DOHH2 (cell line): ENCODE measurements around the gene PTPDC1.

Source experiments
- H3F3A ChIP-seq: fragments of 200-600 bp; sonication (generic), shearing (Covaris generic); 2 replicates; pipeline ENCODE4 v1.6.0; 2016; ENCODE audit warnings: antibody characterized with exemption, mild to moderate bottlenecking; ENCODE audit not compliant: control insufficient read depth, insufficient read depth
- H3K27ac ChIP-seq: fragments of 200-600 bp; sonication (generic); 2 replicates; pipeline ENCODE4 v1.5.1; 2014; ENCODE audit warnings: low read depth, mild to moderate bottlenecking, low read length, moderate library complexity
- H3K27me3 ChIP-seq: fragments of 200-600 bp; sonication (generic); 2 replicates; pipeline ENCODE4 v1.6.1; 2014; ENCODE audit warnings: mild to moderate bottlenecking, low read length, mixed read lengths; ENCODE audit not compliant: control insufficient read depth
- H3K36me3 ChIP-seq: fragments of 200-600 bp; sonication (generic); 2 replicates; pipeline ENCODE4 v1.6.1; 2014; ENCODE audit warnings: mild to moderate bottlenecking, low read length, moderate library complexity, mixed read lengths; ENCODE audit not compliant: control insufficient read depth
- H3K4me1 ChIP-seq: fragments of 200-600 bp; sonication (generic); 2 replicates; pipeline ENCODE4 v1.6.1; 2014; ENCODE audit warnings: mild to moderate bottlenecking, low read length, mixed read lengths; ENCODE audit not compliant: control insufficient read depth
- H3K4me2 ChIP-seq: fragments of 200-600 bp; sonication (generic); 2 replicates; pipeline ENCODE4 v1.6.0; 2014; ENCODE audit warnings: mild to moderate bottlenecking, low read length, moderate library complexity
- H3K4me3 ChIP-seq: fragments of 200-600 bp; sonication (generic); 2 replicates; pipeline ENCODE4 v1.5.1; 2014; ENCODE audit warnings: mild to moderate bottlenecking, low read length, mixed read lengths
- H3K79me2 ChIP-seq: fragments of 200-600 bp; sonication (generic); 2 replicates; pipeline ENCODE4 v1.6.1; 2014; ENCODE audit warnings: mild to moderate bottlenecking, low read length, mixed read lengths; ENCODE audit not compliant: control insufficient read depth
- H3K9me2 ChIP-seq: fragments of 200-600 bp; sonication (generic); replicated peaks from 2 replicates; pipeline ENCODE4 v1.6.1; 2014; ENCODE audit warnings: mild to moderate bottlenecking, low read length, mixed read lengths; ENCODE audit not compliant: control insufficient read depth
- H3K9me3 ChIP-seq: fragments of 200-600 bp; sonication (generic); 2 replicates; pipeline ENCODE4 v1.6.1; 2014; ENCODE audit warnings: antibody characterized with exemption, low read length, mixed read lengths; ENCODE audit not compliant: control insufficient read depth, insufficient read depth
- H4K20me1 ChIP-seq: fragments of 200-600 bp; sonication (generic); 2 replicates; pipeline ENCODE4 v1.6.0; 2014; ENCODE audit warnings: low read depth, mild to moderate bottlenecking, antibody characterized with exemption, low read length, moderate library complexity; ENCODE audit not compliant: control insufficient read depth, insufficient read depth
- EZH2phosphoT487 ChIP-seq: fragments of 200-600 bp; sonication (generic); IDR thresholded peaks from 2 replicates; pipeline ENCODE4 v1.6.1; 2017; ENCODE audit warnings: borderline replicate concordance, mild to moderate bottlenecking, antibody characterized with exemption, low read length, moderate library complexity, mixed read lengths
- TF ChIP-seq, protein P1 (sequence below): fragments of 200-600 bp; sonication (generic); IDR thresholded peaks from one replicate; pipeline ENCODE4 v1.5.1; 2014; ENCODE audit warnings: antibody characterized with exemption, mild to moderate bottlenecking, low read depth, low read length; ENCODE audit not compliant: poor library complexity, severe bottlenecking

The PTPDC1 gene

DNA sequence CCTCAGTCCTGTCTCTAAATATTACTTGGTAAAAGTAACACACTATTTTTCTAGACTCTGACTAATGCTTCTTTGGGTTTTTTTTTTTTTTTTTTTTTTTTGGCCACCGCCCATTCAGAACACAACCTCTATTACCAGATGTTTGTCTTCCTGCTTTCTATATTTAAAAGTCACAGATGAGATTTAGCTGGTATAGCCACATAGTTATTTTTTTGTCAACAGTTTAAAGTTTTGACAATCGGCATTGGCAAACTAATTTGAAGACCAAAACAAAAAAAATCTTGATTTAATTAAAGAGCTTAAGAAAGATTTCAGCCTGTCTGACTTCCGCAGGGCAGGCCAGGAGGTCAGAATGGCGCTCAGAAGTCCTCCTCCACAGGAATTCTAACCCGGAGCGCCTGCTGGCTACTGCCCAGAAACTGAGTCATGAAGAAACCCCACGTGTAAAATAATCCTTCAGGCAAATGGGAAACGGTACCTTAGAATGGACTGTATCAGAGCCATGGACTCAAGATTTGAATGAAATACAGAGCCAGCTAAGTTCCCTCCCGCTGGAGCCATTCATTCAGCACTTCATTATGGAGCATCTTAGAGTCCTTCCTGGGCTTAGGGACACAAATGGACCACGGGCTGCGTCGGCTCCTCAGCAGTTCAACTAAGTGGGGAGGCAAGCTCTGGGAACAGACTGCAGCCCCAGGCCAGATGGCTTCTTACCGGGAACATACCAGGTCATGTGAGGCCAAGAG, 55.6 kb downstream of the PTPDC1 start:
- H3K4me2 ChIP-seq: no peak overlapping the region

DNA sequence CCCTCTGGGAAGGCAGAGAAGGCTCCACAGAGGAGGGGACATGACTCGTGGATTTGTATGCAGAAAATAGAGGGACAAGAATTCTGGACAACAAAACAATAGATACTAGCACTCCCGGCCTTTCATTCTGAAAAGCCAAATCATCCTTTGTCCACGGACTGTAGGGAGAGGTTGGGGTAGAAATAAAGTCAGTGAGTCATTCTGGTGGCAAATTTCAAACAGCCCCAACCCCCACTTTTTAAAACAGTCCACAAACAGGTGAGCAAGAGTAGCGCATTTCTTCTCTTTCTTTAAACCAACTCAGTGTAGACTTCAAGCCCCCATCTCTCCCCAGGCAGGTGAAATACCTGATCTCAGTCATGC, 56.1 kb downstream of the PTPDC1 start:
- Histone ChIP-seq H3K79me2 (no peaks in the 10 kb centered on the region), H4K20me1 (no peaks in the 10 kb centered on the region), H3K9me2 (no peaks in the 10 kb centered on the region), H3K4me3 (no peak overlapping the region), H3K27ac (no peak overlapping the region), H3K4me1 (peaks cover 3% of the 10 kb centered on the region; the same call in 1 of the 2 replicates), H3K36me3 (no peaks in the 10 kb centered on the region), H3K9me3 (no peaks in the 10 kb centered on the region), H3F3A (no peaks in the 10 kb centered on the region), H3K4me2 (no peak overlapping the region), H3K27me3 (no peaks in the 10 kb centered on the region)
- TF ChIP-seq, protein P1, sequence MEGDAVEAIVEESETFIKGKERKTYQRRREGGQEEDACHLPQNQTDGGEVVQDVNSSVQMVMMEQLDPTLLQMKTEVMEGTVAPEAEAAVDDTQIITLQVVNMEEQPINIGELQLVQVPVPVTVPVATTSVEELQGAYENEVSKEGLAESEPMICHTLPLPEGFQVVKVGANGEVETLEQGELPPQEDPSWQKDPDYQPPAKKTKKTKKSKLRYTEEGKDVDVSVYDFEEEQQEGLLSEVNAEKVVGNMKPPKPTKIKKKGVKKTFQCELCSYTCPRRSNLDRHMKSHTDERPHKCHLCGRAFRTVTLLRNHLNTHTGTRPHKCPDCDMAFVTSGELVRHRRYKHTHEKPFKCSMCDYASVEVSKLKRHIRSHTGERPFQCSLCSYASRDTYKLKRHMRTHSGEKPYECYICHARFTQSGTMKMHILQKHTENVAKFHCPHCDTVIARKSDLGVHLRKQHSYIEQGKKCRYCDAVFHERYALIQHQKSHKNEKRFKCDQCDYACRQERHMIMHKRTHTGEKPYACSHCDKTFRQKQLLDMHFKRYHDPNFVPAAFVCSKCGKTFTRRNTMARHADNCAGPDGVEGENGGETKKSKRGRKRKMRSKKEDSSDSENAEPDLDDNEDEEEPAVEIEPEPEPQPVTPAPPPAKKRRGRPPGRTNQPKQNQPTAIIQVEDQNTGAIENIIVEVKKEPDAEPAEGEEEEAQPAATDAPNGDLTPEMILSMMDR: no peak

More for the DNA sequence above, 55.6 kb downstream of the PTPDC1 start:
- no peak overlapping the region for H3K4me3 ChIP-seq
- no peak for TF ChIP-seq EZH2phosphoT487
- TF ChIP-seq, protein P1: no peak
- H3K27me3 ChIP-seq: no peaks in the 10 kb centered on the region
- no peak overlapping the region for H3K27ac ChIP-seq
- no peaks in the 10 kb centered on the region for H3K79me2 ChIP-seq
- H3K9me2 ChIP-seq: no peaks in the 10 kb centered on the region
- peaks cover 3% of the 10 kb centered on the region; the same call in 1 of the 2 replicates for H3K4me1 ChIP-seq
- H3K9me3 ChIP-seq: no peaks in the 10 kb centered on the region
- H4K20me1 ChIP-seq: no peaks in the 10 kb centered on the region
- no peaks in the 10 kb centered on the region for H3F3A ChIP-seq
- H3K36me3 ChIP-seq: no peaks in the 10 kb centered on the region

DNA sequence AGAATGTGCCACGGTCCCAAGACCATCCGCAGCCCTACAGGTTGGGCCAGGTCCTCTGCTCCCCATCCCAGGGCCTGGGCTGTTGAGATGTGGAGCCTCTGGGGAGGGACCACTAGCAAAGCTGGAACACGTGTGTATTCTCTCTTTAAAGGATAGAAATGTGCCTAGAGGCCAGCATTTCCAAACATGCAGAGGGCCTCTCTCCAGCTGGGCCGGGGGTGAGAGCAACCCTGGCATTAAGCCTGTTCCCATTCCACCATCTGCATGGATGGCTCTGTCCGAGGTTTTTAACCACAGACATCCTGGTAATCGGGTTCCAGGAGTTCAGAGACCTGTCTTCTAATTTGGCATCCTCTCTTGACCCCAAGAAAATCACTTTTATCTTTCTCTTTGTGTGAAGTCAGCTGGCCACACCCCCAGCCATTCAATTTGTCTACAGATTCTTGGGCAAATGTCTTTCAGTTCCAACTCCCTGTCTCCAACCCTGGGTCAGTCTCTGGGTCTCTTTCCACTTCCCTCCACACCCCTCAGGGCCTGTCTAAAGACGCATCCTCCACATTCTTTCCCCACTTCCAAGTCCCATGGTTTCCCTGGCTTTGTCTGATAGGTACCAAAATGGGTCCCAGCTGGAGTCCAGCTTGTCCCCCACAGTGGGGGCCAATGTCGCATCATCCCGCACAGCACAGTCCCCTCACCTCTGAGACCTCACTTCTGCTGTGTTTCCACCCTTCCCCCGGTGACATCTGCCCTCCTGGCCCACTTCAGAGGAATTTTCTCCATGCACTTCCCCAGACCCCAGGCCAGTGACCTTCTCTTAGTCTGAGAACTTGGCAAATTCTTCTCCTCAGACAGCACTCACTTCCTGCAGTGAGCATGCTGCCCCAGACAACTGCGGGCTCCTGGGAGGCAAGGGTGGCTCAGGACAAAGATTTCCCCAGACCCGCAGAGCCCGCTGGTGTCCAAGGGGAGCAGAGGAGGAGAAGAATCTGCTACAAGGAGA, 56.8 kb downstream of the PTPDC1 start:
- Histone ChIP-seq H3K36me3 (no peaks in the 10 kb centered on the region), H3K4me2 (no peak overlapping the region), H4K20me1 (no peaks in the 10 kb centered on the region), H3K27me3 (no peaks in the 10 kb centered on the region), H3K27ac (no peak overlapping the region), H3K4me3 (no peak overlapping the region), H3K9me3 (no peaks in the 10 kb centered on the region), H3K9me2 (no peaks in the 10 kb centered on the region), H3K79me2 (no peaks in the 10 kb centered on the region), H3F3A (no peaks in the 10 kb centered on the region), H3K4me1 (peaks cover 3% of the 10 kb centered on the region; the same call in 1 of the 2 replicates)
- TF ChIP-seq, protein P1: no peak
- no peak for TF ChIP-seq EZH2phosphoT487
